ENCODE data around the gene MMADHC. TPM values are rescaled to one million over a fixed set of nuclear protein-coding genes. Genes with fewer than 3 reads are reported as not detected.

The MMADHC gene
- total RNA-seq, 1 experiment from 2014 or later, result 126 TPM

GRCh38 chr2:149572102-149572953 lies 15.2 kb downstream of the MMADHC start (continued):
- TF ChIP-seq CDX4 (CRISPR knock-in tag; IDR thresholded peaks at IDR 0.05; ENCODE audit: borderline replicate concordance), result no peak

- no peaks in the 10 kb centered on the region for H3K9me3 Mint-ChIP-seq
- no peak overlapping the region for H3K27ac Mint-ChIP-seq
- ChIA-PET CTCF (no interaction called here), POLR2A (no interaction called here)
- no peaks in the 10 kb centered on the region for H3K4me1 Mint-ChIP-seq
- H3K36me3 Mint-ChIP-seq, result peaks cover 40% of the 10 kb centered on the region
- no peak overlapping the region for H3K4me3 Mint-ChIP-seq
- H3K27me3 Mint-ChIP-seq (ENCODE audit: low read depth), result no peaks in the 10 kb centered on the region
- no peak for ATAC-seq
- no peak for DNase-seq (ENCODE audit: low spot score)
- TF ChIP-seq SMAD3 (CRISPR knock-in tag; IDR thresholded peaks at IDR 0.05; ENCODE audit: borderline replicate concordance) (no peak), STAT6 (CRISPR knock-in tag; conservative IDR thresholded peaks at IDR 0.05; ENCODE audit: low read depth) (no peak), ZNF281 (CRISPR knock-in tag; IDR thresholded peaks at IDR 0.05) (no peak), ATF3 (CRISPR knock-in tag; conservative IDR thresholded peaks at IDR 0.05) (no peak), MXD4 (CRISPR knock-in tag; IDR thresholded peaks at IDR 0.05; ENCODE audit: borderline replicate concordance) (no peak), ZMAT4 (CRISPR knock-in tag; IDR thresholded peaks at IDR 0.05) (no peak), MAX (CRISPR knock-in tag; IDR thresholded peaks at IDR 0.05) (no peak), CREB1 (CRISPR knock-in tag; IDR thresholded peaks at IDR 0.05) (no peak), ATF6 (CRISPR knock-in tag; IDR thresholded peaks at IDR 0.05) (no peak), ZNF219 (CRISPR knock-in tag; IDR thresholded peaks at IDR 0.05; ENCODE audit: borderline replicate concordance) (no peak), KAT7 (CRISPR knock-in tag; IDR thresholded peaks at IDR 0.05; ENCODE audit: borderline replicate concordance) (no peak), ZNF121 (CRISPR knock-in tag; IDR thresholded peaks at IDR 0.05) (no peak)
These were observed 19.4 kb downstream of the MMADHC start for GRCh38 chr2:149568138-149568537.

Measured in WTC11 (cell line).